ENCODE measurements around the gene TENM3.

Gene TENM3

DNA sequence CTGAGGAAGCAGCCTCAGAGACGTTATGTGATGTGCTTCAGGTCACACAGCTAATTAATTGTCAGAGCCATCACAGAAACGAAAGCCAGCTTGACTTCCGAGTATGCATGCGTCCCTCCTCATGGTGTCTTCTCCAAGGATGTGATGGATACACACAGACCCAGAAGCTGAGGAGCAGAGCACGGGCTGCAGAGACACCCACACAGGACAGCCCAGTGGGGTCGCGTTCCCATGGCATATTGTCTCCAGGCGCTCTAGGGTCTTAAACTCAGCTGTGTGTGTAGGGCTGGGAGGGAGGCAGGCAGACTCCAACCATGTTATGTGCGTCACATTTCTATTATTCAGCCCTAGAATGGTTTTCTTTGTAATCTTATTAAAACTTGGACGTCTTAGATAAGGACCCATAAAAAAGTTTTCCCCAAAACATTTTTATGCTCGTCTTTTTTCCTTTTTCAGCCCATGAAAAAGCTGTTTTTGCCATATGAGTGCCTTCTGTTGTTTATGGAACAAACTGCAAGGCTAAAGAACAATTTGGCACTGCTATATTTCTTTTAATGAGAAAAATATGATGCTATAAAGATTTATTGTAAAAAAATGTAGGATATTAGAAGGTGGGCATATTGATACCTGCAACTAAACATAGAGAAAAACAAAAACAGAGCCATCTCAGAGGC, 48.5 kb downstream of the TENM3 start:
- no peak for DNase-seq

DNA sequence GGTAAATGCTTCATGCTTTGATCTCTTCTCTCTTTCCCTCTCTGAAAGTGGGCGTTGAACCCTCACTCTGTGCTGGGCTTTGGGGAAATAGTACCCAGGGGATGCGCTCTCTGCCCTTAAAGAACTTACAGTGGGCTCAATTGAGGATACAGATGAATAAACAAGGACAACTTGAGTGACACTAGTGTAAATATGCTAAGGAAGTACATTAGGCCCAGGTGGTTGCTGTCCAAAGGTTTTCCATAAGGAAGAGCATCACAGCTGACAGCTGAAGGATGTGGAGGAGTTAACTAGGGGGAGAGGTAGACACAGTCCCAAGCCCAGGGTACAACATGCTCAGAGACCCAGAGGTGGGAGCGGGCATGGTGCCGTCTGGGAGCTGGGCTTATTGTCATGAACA, 49.4 kb downstream of the TENM3 start:
- no peak for DNase-seq

DNA sequence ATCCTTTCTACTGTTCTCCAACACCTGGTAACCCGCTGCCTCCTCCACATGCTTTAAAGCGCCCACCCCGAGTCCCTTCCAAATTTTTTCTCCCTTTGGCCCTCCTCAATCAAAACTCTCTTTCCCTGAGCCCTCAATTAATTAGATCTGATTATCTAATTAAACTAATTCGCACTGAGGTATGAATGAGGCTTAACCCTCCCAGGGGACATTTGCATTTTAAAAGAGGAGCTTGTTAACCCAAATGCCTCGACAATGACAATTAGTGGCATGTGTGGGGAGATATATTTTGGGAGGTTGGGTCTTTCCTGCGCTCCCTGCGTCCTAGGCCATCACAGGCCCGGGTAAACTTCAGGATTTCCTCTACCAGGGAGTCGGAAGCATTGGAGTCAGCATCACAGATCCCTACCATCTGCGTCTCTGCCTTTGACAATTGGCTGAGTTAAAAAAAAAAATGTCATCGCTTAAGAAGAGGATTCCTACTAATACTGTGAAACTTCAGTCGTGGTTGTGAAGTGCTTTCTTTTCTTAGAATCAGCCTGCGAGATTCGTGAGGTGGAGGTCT, 50.6 kb downstream of the TENM3 start:
- no peak for DNase-seq

DNA sequence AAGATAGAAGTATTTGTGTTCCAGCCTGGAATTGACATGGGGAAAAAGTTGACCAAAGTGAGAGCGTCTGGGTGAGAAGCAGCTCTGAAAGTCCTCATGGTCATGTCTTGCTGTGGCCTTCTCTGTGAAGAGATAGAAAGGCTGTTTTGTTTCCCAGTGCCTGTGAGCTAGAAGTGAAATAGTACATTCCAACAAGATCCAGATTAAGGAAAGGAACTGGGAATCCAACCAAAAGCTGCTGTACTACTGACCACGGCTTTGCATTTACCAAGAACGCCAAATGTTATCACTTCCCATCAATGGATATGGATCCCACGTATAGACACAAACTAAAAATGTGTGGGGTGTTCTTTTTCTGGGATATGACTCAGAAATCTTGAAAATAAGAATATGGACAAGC, 51.2 kb downstream of the TENM3 start:
- no peak for DNase-seq

DNA sequence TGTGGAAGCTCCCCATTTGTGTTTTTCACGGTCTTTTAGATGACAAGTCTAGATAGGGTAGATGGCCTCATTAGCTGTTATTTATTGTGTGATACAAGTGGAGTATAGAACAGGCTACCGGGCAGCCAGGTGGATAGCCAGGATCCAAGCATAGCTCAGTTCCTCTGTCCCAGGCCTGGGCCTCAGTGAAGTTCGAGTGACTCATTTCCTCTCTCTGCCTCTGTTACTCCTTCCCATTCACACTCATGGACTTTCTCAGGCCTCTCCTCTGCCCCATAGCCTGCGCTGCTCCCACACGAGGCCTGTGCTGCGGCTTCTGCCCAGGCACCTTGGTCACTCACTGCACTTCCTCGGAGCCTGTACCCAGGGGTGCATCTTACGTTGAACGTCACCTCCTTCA, 54.5 kb downstream of the TENM3 start:
- DNase-seq, result no peak

DNA sequence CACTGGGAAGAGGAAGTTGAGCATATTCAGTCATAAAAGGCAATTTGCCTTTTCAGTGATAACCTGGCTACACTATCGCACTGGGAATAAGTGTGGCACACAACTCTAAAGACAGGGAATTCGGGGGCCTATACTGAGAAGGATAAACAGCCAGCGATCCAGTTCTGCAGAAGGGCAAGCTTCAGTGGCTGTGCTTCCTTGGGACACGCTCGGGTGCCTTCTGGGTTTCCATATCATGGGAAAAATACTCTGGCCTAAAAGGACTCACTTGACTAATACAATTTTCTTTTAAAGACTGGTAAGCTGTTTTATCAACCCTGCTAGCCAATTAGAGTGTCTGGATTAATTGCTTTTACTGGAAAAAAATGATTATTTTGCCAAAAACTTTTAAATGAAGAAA, 58.5 kb downstream of the TENM3 start:
- no peak for DNase-seq

DNA sequence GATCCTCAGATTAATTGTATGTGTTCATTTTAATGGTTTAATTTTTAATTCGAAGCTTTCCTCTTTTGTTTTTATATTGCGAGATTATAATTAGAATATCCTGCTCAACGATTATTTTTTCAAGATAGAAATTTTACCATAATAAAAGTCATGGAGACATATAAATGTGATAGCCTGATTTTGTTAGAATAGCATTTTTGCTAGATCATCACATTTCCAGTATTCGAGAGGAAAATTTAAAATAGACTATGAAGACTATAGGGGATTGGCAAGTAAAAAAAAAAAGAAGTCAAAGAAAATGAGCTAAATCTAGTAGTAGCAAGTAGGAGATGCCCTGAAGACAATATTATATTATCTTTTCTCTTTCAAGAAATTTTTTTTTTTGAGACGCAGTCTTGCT, 60.6 kb downstream of the TENM3 start:
- no peak for DNase-seq

DNA sequence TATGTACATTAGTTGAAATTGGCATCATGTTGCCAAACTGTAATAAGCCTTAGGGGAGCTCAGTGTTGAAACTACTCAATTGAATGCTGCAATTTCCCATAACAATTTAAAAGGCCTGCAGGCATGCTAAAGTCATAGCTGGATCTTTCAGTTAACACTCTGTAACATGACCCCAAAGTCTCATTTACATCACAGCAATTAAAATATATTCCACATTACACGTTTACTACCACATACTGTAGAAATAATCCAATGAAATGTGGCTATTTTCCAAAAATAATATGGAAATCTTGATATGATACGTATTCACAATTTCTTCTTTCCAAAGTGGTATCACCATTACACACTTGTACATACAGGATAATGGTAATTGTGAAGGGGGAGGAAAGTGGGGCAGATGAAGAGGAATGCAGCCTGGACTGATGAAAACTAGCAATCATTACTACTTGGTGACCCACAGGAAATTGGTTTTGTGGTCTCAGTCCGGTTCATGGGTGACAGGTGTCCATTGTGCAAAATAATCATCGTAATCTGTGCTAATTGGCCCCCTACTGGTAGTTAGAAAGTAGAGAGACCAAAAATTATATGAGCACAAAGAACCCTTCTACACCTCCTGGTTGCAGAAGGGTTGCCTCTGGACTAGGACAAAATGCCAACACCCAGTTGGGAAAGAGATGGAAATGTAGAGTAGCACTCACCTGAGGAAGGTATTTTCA, 63.7 kb downstream of the TENM3 start:
- no peak for DNase-seq

DNA sequence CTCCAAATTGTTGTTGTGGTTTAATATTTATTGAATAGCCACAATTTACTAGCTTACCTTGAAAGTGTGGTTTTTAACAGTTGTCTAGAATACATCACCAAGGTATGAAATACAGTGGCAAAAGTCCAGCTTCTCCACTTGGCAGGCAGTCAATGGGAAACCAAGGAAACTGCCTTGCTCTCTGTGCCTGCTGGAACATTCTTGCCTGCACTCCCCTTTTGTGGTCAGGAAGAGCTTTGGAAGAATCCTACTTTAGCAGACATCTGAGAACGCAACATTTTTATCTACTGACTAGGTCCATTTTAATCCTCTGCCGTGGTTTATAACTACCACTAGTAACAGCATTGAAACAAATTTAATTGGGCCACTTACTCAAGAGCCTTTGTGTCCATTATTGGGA, 64.5 kb downstream of the TENM3 start:
- DNase-seq, result no peak

DNA sequence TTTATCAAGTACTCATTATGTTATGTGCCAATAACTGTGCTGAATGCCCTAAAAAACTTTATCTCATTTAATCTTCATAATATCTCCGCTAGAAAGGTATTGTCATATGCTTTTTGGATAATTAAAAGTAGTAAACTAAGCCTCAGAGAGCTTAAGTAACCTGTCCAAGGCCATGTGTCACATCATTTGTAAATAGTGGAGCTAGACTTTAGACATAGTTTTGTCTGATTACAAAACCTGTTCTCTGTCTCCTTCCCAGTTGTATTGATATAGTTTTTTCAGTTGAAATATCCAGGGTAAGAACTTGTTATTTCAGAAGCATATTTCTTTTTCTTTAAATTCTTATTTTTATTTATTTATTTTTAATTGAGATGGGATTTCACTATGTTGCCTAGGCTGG, 66.7 kb downstream of the TENM3 start:
- DNase-seq, result no peak

DNA sequence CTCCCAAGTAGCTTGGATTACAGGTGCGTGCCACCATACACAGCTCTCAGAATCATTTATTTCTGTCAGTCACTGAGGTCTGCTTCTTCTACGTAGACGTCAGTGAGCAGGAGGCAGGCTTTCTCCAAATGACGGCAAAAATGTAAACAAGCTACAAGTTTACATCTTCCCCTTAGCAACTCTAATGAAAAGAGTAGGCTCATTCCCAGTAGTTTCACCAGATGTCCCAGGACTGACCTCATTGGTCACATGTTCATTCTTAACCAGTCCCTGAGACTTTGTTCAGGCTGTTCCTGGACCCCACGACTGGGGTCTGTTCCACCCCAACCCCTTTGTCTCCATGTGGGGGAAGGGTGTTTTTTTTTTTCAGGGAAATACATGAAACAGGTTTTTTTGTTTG, 67.1 kb downstream of the TENM3 start:
- DNase-seq, result no peak

DNA sequence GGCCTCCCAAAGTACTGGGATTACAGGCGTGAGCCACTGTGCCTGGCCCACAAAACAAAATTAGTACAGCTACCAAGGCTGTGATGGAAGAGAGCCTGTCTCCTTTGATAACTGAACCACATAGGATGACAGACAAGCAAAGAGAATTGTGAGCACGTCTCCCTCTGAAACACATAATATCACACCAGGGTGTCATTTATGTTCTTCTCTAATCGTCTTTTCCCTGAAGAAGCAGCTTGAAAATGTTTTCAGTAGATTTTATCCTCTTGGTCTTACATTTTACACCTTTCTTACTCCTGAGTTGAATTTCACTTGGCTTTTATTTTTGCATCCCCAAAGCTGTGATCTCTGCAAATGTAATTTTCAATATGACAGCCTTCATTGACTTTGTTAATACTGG, 67.8 kb downstream of the TENM3 start:
- no peak for DNase-seq

DNA sequence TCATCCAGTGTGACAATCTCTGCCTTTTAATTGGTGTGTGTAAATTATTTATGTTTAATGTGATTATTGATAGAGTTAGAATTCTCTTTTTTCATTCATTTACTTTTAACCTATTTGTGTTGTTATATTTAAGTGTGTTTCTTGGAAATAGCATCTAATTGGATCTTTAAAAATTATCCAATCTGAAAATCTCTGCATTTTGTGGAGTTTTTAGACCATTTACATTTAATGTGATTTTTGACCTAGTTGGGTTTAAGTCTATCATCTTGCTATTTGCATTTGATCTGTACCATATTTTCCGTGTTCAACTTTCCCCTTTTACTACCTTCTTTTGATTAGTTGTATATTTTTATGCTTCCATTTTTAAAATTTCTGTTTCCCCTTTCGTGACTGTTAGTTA, 71.3 kb downstream of the TENM3 start:
- DNase-seq, result no peak

DNA sequence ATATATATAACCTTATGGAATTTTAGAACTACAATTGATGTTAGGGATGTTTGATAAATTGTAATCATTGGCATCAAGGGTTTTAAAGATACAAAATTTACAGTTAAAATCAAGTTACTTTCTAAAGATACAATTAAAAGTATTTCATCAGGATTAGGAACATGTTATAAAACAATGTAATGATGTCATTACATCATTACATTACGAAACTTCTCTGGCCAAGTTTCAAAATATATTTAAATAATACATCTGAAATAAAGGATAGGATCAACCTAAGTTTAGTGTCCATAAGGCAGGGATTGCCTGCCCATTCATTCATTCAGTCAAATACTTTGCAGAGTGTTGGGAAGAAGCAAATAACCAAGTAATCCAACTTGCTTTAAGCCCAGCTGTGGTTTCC, 75.1 kb downstream of the TENM3 start:
- no peak for DNase-seq

DNA sequence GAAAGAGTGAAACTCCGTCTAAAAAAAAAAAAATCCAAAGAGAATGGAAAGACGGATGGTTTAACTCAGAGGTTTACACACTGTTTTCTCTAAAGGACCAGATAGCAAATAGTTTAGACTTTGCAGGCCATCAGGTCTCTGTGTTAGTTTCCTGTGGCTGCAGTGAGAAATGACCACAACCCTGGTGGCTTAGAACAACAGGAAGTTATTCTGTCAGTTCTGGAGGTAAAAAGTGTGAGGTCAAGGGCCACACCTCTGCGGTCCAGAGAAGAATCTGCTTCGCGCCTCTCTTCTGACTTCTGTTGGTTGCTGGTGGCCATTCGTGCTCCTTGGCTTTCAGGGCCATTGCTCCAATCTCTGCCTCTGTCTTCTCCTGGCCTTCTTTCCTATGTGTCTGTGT, 76.9 kb downstream of the TENM3 start:
- no peak for DNase-seq

DNA sequence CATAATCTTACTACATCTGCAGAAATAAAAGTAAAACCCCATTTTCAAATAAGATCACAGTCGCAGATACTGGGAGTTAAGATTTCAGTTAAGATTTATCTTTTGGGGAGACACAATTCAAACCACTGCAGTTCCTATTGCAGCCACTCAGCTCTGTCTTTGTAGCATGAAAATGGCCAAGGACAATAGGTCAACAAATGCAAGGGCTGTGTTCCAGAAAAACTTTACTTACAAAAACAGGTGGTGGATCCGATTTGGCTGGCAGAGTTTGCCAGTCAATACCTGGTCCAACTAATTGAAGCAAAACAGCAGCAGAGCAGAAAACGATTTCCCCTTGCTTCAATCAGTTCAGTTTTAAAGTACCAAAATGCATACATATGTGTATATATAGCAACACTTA, 77.4 kb downstream of the TENM3 start:
- no peak for DNase-seq

DNA sequence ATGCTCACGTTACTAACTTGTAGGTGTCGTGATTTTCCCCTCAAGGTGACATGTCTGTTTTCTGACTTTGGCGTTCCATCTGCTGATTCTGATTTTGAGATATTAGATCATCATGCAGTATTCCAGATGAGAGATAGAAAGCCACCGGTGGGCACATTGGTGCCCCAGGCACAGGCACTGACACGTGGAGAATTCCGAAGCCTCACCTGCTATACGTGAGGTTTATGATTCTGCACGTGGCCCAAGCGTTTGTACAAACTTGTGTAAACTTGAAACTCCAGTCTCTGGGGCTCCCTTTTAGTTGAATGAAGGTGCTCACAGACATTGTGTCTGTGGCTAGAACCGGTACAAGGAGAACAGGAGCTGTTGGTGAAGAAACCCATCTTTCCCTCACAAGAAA, 81.1 kb downstream of the TENM3 start:
- no peak for DNase-seq

DNA sequence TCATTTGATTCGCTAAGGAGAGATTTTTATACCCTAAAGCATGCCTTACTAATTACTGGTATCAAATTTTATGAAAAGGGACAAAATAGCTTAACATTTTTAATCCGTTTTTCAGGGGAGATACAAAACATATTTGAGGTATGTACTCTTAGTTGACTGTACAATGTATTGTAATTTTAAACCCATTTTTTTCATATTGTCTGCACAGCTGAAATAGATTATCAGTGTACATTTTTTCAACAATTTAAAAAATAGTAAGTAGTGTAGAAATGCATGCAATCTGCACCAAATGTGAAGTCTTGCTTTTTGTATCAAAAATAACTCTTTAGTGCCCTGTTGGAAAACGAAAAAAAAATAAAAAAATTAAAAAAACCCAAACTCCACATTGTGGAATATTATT, 82.2 kb downstream of the TENM3 start:
- no peak for DNase-seq

DNA sequence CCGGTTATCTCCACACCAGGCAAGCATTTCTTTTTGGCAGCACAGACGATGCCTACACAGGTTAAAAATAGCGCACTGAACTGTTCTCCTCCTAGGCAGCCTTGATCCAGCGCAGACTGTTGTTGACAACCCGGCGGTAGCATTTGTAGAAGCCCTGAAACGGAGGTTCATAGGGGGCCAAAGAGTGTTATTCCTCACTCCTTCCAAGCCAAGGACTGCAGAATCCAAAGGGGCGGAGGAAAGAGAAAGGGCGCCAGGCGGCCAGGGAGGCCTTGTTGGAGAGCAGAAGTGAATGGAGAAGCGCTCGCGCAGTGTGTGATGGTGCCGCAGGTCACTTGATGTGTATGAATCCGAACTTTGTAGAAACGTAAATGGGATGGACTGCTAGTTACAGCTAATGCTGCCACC, 82.7 kb downstream of the TENM3 start:
- no peak for DNase-seq

DNA sequence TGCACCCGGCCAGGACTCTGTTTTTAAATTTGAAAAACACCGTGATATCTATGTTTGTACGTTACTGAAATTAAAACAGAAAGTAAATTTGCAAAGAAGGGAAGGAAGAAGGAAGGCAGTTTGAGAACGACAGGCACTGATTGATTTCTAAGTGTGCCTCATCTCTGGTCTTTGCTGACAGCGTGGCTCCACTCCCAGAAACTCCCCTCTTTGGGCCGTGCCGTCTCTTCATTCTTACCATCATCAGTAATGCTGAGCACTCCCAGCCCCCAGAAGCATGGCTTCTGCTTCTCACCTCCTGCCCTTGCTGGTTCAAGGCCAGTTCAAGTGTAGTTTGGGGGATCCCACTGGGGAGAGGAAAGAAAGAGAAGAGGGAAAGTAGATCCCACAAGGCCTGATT, 85.3 kb downstream of the TENM3 start:
- DNase-seq, result no peak

DNA sequence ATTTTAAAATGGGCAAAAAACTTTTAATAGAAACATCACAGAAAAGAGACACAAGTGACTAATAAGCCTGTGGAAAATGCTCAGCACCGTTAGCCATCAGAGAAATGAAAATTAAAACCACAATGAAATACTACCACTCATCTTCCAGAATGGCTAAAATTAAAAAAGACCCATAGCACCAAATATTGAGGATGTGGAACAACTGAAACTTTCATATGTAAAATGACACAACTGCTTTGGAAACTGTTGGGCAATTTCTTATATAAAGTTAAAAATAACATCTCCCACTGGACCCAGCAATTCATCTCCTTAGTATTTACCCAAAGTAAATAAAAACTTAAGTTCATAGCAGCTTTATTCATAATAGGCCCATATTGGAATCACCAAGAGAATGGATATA, 94.2 kb downstream of the TENM3 start:
- no peak for DNase-seq

DNA sequence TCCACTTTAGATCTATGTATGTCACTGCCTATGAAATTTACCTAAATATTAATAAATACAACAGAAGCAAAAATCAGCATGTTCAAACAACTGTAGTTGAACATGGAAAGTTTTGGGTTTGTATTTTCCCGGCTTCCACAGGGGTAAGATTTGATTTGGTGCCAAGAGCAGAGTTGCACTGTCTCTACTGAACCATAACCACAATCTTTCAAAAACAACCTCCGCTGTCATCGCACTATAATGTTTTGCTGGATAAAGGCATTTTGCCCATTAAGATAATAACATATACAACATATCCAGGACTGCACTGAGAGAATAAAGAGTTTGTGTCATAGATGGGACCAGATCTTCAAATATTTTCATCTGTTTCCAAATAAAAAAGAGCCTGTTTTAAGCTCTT, 94.9 kb downstream of the TENM3 start:
- DNase-seq, result no peak

DNA sequence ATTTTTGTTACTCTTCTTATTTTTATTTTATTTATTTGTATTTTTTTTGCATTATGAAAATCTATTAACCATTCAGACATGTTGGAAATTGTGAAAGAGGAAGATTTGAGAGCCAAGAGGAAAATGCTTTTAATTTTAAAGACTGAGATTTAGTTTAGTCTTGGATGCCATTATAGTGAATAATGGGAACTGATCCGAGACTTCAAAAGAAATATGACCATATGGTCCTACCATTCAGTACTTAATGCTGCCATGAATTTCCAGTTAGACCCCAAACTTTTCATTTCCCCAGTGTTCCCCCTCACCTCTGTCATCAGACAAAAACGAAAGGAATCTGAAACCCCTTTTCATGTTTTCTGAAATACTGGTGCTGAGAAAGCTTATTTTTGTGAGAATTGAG, 95.5 kb downstream of the TENM3 start:
- no peak for DNase-seq

DNA sequence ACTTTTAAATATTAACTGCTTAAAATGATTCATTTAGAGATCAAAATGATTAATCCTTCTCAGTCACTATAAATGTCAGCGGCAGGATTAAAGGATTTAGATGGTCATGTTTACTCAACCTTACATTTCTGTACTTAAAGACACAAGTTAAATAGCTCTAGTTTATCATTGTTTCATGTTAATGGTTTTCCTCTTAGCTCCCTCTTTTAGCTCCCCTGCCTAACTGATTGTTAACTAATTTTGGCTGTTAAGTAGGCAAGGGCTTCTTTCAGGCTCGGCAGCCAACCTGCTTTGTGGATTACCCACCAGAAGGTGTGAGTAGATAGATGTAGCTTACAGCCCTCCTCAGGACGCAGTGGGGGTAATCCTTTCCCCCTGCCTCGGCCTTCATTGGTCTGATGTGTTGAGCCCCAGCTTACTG, 96.0 kb downstream of the TENM3 start:
- DNase-seq, result no peak

DNA sequence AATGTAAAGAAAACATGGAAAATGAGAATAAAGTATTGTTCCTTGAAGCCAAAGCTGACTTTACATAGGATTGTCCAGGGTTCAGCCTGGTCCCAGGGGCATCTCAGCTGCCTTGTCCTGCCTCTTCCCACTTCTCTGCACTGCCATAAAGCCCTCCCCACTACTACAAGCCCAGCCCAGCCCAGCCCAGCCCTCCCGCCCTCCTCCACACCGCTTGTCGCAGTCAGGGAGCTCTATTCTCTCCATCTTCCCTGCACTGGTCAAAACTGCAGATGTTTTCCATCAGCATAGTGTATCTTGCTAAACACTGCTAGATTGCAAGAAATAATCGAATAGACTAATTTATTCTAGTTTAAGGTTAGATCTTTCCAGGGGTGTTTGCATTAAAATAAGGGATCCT, 100.3 kb downstream of the TENM3 start:
- no peak for DNase-seq

All from CD4-positive, alpha-beta T cell treated with Interleukin-4 for 1 hour (primary cell).